ENCODE data around the gene PNRC1.
"Not testable (repeated sequence)": the region's sequence is repeated elsewhere in the genome, so short reads cannot be mapped to it uniquely, and the experiment has no call there.

Gene PNRC1

DNA sequence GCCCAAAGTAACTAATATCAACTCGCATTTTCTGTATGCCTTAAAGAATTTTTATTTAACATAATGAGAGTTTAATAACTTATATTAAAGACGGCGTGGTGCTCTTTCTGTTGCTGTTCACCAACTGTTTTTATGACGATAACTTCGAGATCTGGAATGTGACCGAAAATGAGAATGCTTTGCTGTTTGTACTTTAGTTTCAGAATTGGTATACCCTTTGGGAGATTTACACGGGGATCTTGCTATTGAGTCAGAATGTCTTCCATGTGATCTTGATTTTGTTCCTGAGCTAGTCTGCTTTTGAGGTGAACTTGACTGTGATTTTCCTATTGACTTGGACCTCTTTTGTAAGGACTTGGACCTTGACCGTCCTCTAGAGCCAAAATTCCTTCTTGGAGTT lies 17.9 kb downstream of the PNRC1 start:
- in situ Hi-C loops (cut with HindIII; ENCODE audit: low sequenced_read_pairs): no loop called here

DNA sequence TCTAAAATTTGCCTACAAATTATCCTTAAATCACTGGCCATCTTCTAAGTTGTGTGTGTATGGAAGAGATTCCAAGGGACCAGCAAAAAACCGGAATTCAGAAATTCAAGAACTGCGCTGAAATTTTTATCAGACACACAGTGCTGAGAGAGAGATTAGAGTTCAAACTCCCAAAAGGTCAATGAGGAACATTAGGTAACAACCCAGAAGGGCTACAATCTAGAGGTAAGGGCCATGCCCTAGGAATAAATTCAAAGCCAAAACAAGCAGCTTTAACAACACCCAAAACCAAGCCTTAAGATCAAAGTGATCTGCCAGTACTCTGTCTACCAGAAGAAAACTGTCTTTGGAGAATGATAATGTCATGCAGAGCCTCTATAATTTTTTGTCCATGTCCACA lies 19.6 kb downstream of the PNRC1 start:
- in situ Hi-C loops (cut with HindIII; ENCODE audit: low sequenced_read_pairs): no loop called here

DNA sequence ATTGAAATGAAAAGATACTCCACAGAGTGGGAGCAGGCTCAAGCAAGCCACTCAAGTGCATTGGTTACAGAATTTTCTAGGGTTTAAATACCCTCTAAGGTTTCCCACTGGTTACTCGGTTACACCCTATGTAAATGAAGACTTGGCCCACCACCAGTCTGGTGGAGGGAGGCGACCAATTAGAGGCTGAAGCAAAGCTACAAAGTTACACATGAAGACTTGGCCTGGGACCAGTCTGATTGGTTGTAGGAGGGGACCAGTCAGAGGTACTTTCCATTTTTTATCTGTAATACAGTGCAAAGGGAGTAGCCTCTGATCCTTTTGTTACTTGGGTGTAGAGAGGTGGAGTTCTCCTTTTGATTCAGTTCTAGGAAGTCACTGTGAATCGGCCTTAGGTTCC lies 29.7 kb downstream of the PNRC1 start:
- in situ Hi-C loops (cut with HindIII; ENCODE audit: low sequenced_read_pairs): no loop called here

DNA sequence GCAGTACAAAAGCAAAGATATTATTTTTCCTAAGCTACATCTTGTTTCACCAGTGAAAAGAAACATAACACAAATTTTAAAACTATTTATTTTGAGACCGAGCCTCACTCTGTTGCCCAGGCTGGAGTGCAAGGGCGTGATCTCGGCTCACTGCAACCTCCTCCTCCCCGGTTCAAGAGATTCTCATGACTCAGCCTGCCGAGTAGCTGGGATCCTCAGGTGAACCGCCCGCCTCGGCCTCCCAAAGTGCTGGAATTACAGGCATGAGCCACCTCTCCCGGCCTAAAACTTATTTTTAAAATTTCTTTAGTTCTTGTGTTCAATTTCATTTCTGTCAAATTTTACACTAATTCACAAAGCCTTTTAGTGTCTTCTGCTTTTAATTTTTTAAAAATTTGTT lies 31.4 kb downstream of the PNRC1 start:
- in situ Hi-C loops (cut with HindIII; ENCODE audit: low sequenced_read_pairs): no loop called here

DNA sequence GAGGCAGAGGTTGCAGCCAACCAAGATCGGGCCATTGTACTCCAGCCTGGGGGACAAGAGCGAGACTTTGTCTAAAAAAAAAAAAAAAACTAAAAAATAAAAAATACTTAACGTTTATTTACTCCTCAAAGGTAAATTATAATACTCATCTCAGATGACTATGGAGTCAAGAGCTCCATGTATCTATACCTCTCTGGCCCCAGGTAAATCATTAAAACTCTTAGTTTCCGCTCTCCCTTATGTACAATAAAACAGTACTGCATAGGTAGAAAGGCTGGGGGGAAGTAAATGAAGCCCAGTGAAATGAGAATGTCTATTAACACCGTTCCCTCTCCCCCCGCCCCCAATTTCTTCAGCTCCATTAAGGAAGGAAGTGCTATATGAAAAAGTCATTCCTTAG lies 36.2 kb downstream of the PNRC1 start:
- in situ Hi-C loops (cut with HindIII; ENCODE audit: low sequenced_read_pairs): no loop called here

DNA sequence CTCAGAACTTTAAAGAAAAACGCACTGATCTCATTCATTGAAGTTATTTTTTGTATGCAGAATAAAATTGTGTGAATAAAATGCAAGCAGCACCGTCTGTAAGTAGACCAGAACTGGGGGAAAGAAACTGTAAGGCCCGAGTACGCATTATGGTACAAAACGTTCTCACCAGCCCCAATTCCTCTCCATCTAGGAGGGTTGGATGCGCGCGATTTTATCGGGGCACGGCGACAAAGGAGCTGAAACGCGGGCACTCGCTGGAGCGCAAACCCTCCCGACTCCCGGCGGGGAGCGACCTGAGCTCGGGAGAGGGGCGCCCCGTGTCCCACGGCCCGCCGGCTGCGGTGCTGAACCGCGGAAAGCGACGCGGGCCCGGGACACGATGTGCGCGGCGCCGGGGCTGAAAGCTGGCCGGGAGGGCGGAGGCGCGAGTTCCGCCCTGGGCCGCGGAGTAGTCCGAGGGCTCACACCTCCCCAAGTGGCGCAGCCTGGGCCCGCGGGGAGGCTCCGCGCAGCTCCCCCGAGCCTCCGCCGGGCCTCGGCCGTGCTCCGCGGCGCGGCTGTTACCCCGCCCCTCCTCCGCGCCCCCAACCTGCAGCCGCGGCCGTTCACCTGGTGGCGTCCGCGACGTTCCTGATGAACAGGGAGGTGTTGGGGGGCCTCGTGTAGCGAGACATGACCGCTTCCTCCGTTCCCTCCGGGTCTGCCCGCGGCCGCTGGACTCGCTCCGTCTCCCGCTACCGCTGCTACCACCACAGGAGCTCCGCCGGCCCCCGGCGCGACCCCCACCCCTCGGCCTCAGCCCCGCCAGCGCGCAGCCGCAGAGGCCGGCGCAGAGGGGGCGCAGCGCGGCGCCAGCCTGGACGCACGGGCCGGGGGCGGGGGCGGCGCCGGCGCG lies 36.9 kb downstream of the PNRC1 start, which contains the start of gene SRSF12:
TSS of gene SRSF12 (minus strand) at position 861 of the 898 bp plus-strand sequence. CDS start at position 677, 184 bp downstream.
- in situ Hi-C loops (cut with HindIII; ENCODE audit: low sequenced_read_pairs): no loop called here

DNA sequence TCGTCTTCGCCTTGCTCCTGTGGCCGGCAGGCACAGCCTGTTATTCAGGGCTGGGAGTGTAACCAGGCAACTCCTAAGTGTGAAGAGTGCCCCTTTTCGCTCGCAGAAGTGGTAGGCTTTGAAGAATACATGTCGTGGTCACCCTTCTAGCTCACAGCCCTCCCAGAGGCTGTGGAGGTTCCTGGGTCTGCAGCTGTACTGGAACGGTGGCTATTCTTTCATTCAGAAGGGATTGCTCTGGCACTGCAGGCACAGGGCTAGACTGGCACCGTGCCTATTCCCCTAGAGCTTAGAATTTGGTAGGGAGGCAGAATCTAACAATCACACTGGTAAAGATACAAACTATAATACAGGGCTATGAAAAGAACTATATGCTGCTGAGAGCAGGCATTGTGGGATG lies 38.4 kb downstream of the PNRC1 start:
- in situ Hi-C loops (cut with HindIII; ENCODE audit: low sequenced_read_pairs): no loop called here

DNA sequence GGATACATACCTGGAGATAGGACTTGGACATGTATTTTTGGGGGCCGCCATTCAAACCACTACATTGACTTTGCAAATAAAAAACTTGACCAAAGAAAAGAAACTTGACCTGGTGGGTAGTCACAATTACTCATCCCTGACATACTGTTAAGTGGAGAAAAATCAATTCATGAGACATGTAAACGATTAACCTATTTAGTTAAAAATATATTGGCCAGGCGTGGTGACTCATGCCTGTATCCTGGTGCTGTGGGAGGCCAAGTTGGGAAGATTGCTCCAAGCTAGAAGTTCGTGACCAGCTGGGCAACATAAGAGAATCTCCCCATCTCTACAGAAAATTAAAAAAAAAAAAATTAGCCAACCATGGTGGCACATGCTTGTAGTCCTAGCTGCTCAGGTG lies 39.8 kb downstream of the PNRC1 start:
- in situ Hi-C loops (cut with HindIII; ENCODE audit: low sequenced_read_pairs): no loop called here

DNA sequence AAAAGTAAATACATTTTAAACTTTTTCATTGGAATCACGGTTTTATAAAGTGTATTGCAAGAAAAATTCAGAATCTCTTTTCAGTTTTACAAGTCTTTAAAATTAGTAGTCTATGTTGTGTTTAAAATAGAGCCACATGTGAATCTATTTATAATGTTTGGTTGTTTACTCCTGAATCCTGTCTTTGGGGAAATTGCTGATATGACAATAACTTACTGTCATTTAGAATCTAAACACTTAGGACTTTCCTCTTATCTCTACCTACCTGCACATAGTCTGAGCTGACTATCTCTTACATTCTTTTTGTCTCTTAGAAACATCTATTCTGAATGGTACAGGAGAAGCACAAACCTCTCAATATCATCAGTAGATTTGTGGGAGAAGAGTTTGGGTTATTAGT lies 41.4 kb downstream of the PNRC1 start:
- in situ Hi-C loops (cut with HindIII; ENCODE audit: low sequenced_read_pairs): no loop called here

DNA sequence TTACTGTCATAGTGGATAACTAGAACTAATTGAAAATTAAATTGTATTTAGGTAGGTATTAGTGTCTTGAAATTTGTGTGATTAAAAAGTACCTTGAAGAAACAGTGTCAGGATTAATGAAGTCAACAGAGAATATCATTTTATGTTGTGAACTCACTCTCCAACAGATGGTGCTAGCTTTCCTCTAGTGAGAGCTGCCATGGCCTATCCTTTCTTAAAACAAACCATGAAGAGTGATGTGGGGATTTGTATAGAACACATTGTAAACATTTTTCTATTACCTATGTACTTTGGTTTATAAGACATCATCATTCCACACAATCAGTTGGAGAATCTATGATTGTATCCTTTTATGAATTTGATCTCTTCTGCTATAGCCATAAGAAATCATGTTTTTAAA lies 42.1 kb downstream of the PNRC1 start:
- in situ Hi-C loops (cut with HindIII; ENCODE audit: low sequenced_read_pairs): no loop called here

DNA sequence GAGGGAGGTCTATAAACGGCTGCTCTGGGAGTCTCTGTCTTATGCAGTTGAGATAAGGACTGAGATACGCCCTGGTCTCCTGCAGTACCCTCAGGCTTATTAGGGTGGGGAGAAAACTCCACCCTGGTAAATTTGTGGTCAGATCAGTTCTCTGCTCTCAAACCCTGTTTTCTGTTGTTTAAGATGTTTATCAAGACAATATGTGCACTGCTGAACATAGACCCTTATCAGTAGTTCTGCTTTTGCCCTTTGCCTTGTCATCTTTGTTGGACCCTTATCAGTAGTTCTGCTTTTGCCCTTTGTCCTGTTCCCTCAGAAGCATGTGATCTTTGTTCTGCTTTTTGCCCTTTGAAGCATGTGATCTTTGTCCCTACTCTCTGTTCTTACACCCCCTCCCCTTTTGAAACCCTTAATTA lies 47.7 kb downstream of the PNRC1 start:
- in situ Hi-C loops (cut with HindIII; ENCODE audit: low sequenced_read_pairs): not testable (repeated sequence)

DNA sequence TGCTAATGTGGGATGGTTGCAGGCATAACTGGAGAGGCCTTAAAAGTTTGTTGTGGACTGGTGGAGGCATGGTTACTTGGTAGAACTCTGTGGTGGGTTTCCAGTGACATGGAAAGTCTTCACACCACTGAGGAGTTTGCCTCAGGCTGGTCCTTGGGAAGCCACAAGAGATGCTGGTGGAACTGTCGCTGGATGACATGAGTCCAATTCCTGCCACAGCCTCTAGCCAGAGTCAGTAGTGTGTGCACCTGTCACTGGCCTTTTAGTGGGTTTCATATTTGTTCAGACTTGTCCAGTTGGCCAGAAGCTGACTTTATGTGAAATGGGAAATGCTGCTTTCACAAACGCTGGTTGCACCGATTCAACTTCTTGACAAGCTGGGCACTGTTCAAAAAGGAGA lies 51.0 kb downstream of the PNRC1 start:
- in situ Hi-C loops (cut with HindIII; ENCODE audit: low sequenced_read_pairs): no loop called here

DNA sequence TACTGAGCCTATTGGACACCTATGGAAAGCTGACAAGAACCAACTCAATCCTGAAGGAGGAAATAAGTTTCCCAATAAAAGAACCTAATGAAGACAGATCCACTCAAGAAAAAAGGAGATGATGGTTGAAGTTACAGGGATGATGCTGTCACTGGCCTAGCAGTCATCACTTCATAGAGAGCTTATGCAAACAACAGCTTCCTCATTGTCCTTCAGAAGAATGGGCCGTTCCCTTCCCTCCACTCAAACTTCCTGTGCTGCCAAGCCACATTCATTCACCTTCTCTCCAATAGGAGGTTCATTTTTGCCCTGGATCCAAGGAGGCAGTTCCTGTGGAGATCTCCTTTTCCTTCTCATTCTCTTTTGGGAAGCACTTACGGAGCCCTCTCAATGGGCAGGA lies 51.5 kb downstream of the PNRC1 start:
- in situ Hi-C loops (cut with HindIII; ENCODE audit: low sequenced_read_pairs): no loop called here

DNA sequence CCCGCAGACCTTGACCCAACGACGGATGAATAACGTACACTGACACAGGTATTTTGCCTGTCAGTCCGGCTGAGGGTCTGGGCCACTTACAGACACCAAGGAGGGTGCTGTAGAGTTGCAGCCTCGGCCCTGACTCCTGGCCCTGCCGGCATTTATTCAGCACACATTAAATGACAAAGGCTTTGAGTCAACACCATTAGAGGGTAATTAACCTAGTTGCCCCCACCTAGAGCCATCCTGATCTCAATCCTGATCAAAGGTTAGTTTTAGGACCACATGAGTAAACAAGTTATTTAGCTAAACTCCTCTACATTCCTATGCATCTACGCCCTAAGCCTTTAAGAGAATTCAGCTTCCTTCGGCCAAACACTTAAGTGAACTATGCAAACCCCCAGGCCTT lies 53.4 kb downstream of the PNRC1 start:
- in situ Hi-C loops (cut with HindIII; ENCODE audit: low sequenced_read_pairs): no loop called here

DNA sequence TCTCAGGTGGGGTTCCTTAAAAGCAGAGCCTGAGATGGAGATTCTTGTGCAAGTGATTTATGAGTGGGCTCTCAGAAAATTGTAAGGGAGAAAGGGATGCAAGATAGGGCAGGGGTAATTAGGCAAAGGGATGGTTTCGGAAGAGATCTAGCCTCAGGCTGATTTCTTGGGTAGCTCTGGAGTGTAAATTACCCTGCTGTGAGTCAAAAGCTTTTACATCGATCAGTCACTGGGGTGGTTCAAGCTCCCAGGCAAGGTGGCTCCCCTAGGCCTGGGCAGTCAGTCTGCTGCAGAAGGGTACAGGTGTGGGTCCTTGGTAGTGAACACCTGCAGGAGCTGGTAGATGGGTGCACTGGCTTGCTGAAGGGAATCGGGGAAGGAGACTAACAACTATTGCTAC lies 54.2 kb downstream of the PNRC1 start:
- in situ Hi-C loops (cut with HindIII; ENCODE audit: low sequenced_read_pairs): no loop called here
